HepG2 (cell line): ENCODE measurements around the gene TBC1D5. TPM values are rescaled to one million over a fixed set of nuclear protein-coding genes. Genes with fewer than 3 reads are reported as not detected.

Experiments used
- ATAD3A ChIP-seq: sonication (generic); formaldehyde crosslinking; IDR thresholded peaks from 2 replicates; pipeline ENCODE4 v1.4.0; 2020; ENCODE audit warnings: missing genetic modification reagents
- CHD2 ChIP-seq: IDR thresholded peaks from 2 replicates; pipeline ENCODE4 v1.6.1; 2011; ENCODE audit warnings: low read depth, low read length, improper control_type of control experiment
- HOXA5 ChIP-seq: sonication (generic); formaldehyde crosslinking; IDR thresholded peaks from 2 replicates; pipeline ENCODE4 v1.4.0; 2020; ENCODE audit warnings: missing genetic modification reagents
- RNF219 ChIP-seq: sonication (generic); formaldehyde crosslinking; IDR thresholded peaks from 2 replicates; pipeline ENCODE4 v1.5.0; 2020; ENCODE audit warnings: mild to moderate bottlenecking, missing genetic modification reagents
- TBX2 ChIP-seq: sonication (generic); formaldehyde crosslinking; IDR thresholded peaks from 2 replicates; pipeline ENCODE4 v1.5.0; 2020; ENCODE audit warnings: missing genetic modification reagents, mild to moderate bottlenecking, borderline replicate concordance
- ZKSCAN8 ChIP-seq: IDR thresholded peaks from 2 replicates; pipeline ENCODE4 v1.6.1; 2016; ENCODE audit warnings: borderline replicate concordance, missing genetic modification reagents, missing compliant biosample characterization
- ZNF142 ChIP-seq: sonication (generic); formaldehyde crosslinking; IDR thresholded peaks from 2 replicates; pipeline ENCODE4 v1.4.0; 2020; ENCODE audit warnings: missing genetic modification reagents
- ZNF460 ChIP-seq: sonication (generic); formaldehyde crosslinking; IDR thresholded peaks from 2 replicates; pipeline ENCODE4 v1.5.1; 2020; ENCODE audit warnings: missing genetic modification reagents, mild to moderate bottlenecking, borderline replicate concordance
- ZNF552 ChIP-seq: sonication (generic); formaldehyde crosslinking; IDR thresholded peaks from 2 replicates; pipeline ENCODE4 v1.9.0; 2022; ENCODE audit warnings: missing genetic modification reagents, mild to moderate bottlenecking, borderline replicate concordance
- ZSCAN22 ChIP-seq: sonication (generic); formaldehyde crosslinking; IDR thresholded peaks from 2 replicates; pipeline ENCODE4 v1.4.0; 2020; ENCODE audit warnings: mild to moderate bottlenecking, missing genetic modification reagents
- polyA plus RNA-seq, 8 experiments: library from polyadenylated mRNA; depleted of rRNA in 3 of 8; stranded (reverse) in 7 of 8; unstranded in 1 of 8; fragments of >200 nt; fragmentation: Illumina TruSeq in 4 of 8; extraction: Trizol in 4 of 8; gene quantifications; 2 replicates each; pipeline versions ENCODE4 v1.2.1 to v1.2.3, GENCODE V29; 2011 to 2016; ENCODE audit warnings: low read depth in 4 of 8, missing spikeins in 1 of 8, mixed read lengths in 1 of 8; ENCODE audit not compliant: insufficient read depth in 1 of 8
- total RNA-seq, 5 experiments: library from RNA; depleted of rRNA; stranded (reverse); fragments of >200 nt; fragmentation: Illumina TruSeq; extraction: Trizol; gene quantifications; 2 replicates each; pipeline ENCODE4 v1.2.3, GENCODE V29; 2016; ENCODE audit warnings: low read depth in 1 of 5
- TF ChIP-seq, protein P1 (sequence below): IDR thresholded peaks from 2 replicates; pipeline ENCODE4 v1.6.1; 2018; ENCODE audit warnings: missing genetic modification reagents
- TF ChIP-seq, protein P2 (sequence below): sonication (generic); formaldehyde crosslinking; IDR thresholded peaks from 2 replicates; pipeline ENCODE4 v1.4.0; 2020; ENCODE audit warnings: missing genetic modification reagents, borderline replicate concordance

The TBC1D5 gene
- total and polyA plus RNA-seq, 2 of the 13 experiments (the other 11 are each of a cell fraction or from before 2014, with no cell fraction given), result 19.2 to 33.3 TPM

GRCh38 chr3:17742102-17742879, at the start of gene TBC1D5 (continued):
- TF ChIP-seq ZNF142 (CRISPR knock-in tag), result no peak
- TF ChIP-seq ZSCAN22 (CRISPR knock-in tag), result no peak
- TF ChIP-seq RNF219 (CRISPR knock-in tag), result peak; percentile 62; the same call in 1 of the 2 replicates
- TF ChIP-seq, protein P1, sequence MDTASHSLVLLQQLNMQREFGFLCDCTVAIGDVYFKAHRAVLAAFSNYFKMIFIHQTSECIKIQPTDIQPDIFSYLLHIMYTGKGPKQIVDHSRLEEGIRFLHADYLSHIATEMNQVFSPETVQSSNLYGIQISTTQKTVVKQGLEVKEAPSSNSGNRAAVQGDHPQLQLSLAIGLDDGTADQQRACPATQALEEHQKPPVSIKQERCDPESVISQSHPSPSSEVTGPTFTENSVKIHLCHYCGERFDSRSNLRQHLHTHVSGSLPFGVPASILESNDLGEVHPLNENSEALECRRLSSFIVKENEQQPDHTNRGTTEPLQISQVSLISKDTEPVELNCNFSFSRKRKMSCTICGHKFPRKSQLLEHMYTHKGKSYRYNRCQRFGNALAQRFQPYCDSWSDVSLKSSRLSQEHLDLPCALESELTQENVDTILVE (CRISPR knock-in tag), result no peak; the same call in 1 of the 2 replicates
- peak; percentile 12; the same call in 1 of the 2 replicates for TF ChIP-seq ZKSCAN8
- peak; percentile 58; the same call in 1 of the 2 replicates for TF ChIP-seq ZNF460
- peak; percentile 69 for TF ChIP-seq HOXA5 (CRISPR knock-in tag)
- peak; percentile 95 for TF ChIP-seq CHD2
- no peak for TF ChIP-seq ATAD3A
- no peak for TF ChIP-seq ZNF552 (CRISPR knock-in tag)
- TF ChIP-seq, protein P2, sequence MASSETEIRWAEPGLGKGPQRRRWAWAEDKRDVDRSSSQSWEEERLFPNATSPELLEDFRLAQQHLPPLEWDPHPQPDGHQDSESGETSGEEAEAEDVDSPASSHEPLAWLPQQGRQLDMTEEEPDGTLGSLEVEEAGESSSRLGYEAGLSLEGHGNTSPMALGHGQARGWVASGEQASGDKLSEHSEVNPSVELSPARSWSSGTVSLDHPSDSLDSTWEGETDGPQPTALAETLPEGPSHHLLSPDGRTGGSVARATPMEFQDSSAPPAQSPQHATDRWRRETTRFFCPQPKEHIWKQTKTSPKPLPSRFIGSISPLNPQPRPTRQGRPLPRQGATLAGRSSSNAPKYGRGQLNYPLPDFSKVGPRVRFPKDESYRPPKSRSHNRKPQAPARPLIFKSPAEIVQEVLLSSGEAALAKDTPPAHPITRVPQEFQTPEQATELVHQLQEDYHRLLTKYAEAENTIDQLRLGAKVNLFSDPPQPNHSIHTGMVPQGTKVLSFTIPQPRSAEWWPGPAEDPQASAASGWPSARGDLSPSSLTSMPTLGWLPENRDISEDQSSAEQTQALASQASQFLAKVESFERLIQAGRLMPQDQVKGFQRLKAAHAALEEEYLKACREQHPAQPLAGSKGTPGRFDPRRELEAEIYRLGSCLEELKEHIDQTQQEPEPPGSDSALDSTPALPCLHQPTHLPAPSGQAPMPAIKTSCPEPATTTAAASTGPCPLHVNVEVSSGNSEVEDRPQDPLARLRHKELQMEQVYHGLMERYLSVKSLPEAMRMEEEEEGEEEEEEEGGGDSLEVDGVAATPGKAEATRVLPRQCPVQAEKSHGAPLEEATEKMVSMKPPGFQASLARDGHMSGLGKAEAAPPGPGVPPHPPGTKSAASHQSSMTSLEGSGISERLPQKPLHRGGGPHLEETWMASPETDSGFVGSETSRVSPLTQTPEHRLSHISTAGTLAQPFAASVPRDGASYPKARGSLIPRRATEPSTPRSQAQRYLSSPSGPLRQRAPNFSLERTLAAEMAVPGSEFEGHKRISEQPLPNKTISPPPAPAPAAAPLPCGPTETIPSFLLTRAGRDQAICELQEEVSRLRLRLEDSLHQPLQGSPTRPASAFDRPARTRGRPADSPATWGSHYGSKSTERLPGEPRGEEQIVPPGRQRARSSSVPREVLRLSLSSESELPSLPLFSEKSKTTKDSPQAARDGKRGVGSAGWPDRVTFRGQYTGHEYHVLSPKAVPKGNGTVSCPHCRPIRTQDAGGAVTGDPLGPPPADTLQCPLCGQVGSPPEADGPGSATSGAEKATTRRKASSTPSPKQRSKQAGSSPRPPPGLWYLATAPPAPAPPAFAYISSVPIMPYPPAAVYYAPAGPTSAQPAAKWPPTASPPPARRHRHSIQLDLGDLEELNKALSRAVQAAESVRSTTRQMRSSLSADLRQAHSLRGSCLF (CRISPR knock-in tag), result no peak
- peak; percentile 87 for TF ChIP-seq TBX2 (CRISPR knock-in tag)
